HepG2 (cell line): ENCODE results near the gene MTURN.

Source experiments
- BHLHE40 ChIP-seq: IDR thresholded peaks from 2 replicates; pipeline ENCODE4 v1.6.1; 2011; ENCODE audit warnings: low read length, improper control_type of control experiment
- POLR2A ChIP-seq, 2 experiments: IDR thresholded peaks; 2 replicates each; pipeline ENCODE4 v1.6.1; 2011; ENCODE audit warnings: low read depth in 2 of 2, low read length in 2 of 2, mild to moderate bottlenecking in 1 of 2, moderate library complexity in 1 of 2; ENCODE audit not compliant: insufficient read depth in 1 of 2
- ZNF570 ChIP-seq: sonication (generic); formaldehyde crosslinking; IDR thresholded peaks from 2 replicates; pipeline ENCODE4 v1.4.0; 2020; ENCODE audit warnings: mild to moderate bottlenecking, missing genetic modification reagents, borderline replicate concordance

GRCh38 chr7:30160329-30160728 lies 25.5 kb downstream of the MTURN start:
- TF ChIP-seq POLR2A (IDR thresholded peaks at IDR 0.05; ENCODE audit: insufficient read depth in 1 of 2, low read depth in 2 of 2, low read length in 2 of 2) (no peak), ZNF570 (CRISPR knock-in tag) (no peak), BHLHE40 (no peak)
